HEK293 (cell line): Measurements from ENCODE around the gene SVOP.

Experiments used
- BCL11A ChIP-seq: fragments of 450-650 bp; formaldehyde crosslinking; IDR thresholded peaks from 2 replicates; pipeline ENCODE4 v1.5.1; 2016; ENCODE audit warnings: low read depth, missing biosample characterization, missing genetic modification characterization
- BCL11B ChIP-seq: fragments of 450-650 bp; formaldehyde crosslinking; IDR thresholded peaks from 2 replicates; pipeline ENCODE4 v1.5.1; 2016; ENCODE audit warnings: low read depth, missing biosample characterization, missing genetic modification characterization
- FEZF1 ChIP-seq: fragments of 450-650 bp; formaldehyde crosslinking; IDR thresholded peaks from 2 replicates; pipeline ENCODE4 v1.5.1; 2016; ENCODE audit warnings: missing biosample characterization, missing genetic modification characterization
- OVOL3 ChIP-seq: fragments of 450-650 bp; formaldehyde crosslinking; IDR thresholded peaks from 2 replicates; pipeline ENCODE4 v1.5.1; 2016; ENCODE audit warnings: missing biosample characterization, missing genetic modification characterization
- SETDB1 ChIP-seq: IDR thresholded peaks from one replicate; pipeline ENCODE4 v1.6.1; 2017; ENCODE audit warnings: mild to moderate bottlenecking, low read length, moderate library complexity, mixed read lengths; ENCODE audit not compliant: insufficient read length
- TCF7L2 ChIP-seq: IDR thresholded peaks from 2 replicates; pipeline ENCODE4 v1.6.1; 2011; ENCODE audit warnings: low read depth, mild to moderate bottlenecking, inconsistent platforms, low read length, moderate library complexity, borderline replicate concordance
- TRIM28 ChIP-seq: IDR thresholded peaks from 2 replicates; pipeline ENCODE4 v1.6.1; 2011; ENCODE audit warnings: low read length, control low read depth, borderline replicate concordance
- ZBTB7A ChIP-seq: fragments of 450-650 bp; formaldehyde crosslinking; IDR thresholded peaks from 2 replicates; pipeline ENCODE4 v1.5.1; 2016; ENCODE audit warnings: low read depth, missing biosample characterization, missing genetic modification characterization
- ZNF157 ChIP-seq: fragments of 450-650 bp; formaldehyde crosslinking; IDR thresholded peaks from 2 replicates; pipeline ENCODE4 v1.5.1; 2016; ENCODE audit warnings: missing biosample characterization, missing genetic modification characterization
- ZNF174 ChIP-seq: fragments of 450-650 bp; formaldehyde crosslinking; IDR thresholded peaks from 2 replicates; pipeline ENCODE4 v1.5.0; 2017; ENCODE audit warnings: missing biosample characterization, mild to moderate bottlenecking, missing genetic modification characterization
- ZNF2 ChIP-seq: fragments of 450-650 bp; formaldehyde crosslinking; IDR thresholded peaks from 2 replicates; pipeline ENCODE4 v1.5.1; 2016; ENCODE audit warnings: missing biosample characterization, missing genetic modification characterization
- ZNF211 ChIP-seq: fragments of 450-650 bp; formaldehyde crosslinking; IDR thresholded peaks from 2 replicates; pipeline ENCODE4 v1.5.1; 2016; ENCODE audit warnings: low read depth, missing biosample characterization, missing genetic modification characterization
- ZNF223 ChIP-seq: fragments of 450-650 bp; formaldehyde crosslinking; IDR thresholded peaks from 2 replicates; pipeline ENCODE4 v1.5.1; 2016; ENCODE audit warnings: missing biosample characterization, missing genetic modification characterization
- ZNF24 ChIP-seq: fragments of 450-650 bp; formaldehyde crosslinking; IDR thresholded peaks from 2 replicates; pipeline ENCODE4 v1.5.1; 2016; ENCODE audit warnings: missing biosample characterization, missing genetic modification characterization
- ZNF266 ChIP-seq: fragments of 450-650 bp; formaldehyde crosslinking; IDR thresholded peaks from 2 replicates; pipeline ENCODE4 v1.5.1; 2016; ENCODE audit warnings: missing biosample characterization, missing genetic modification characterization, low read depth
- ZNF292 ChIP-seq: fragments of 450-650 bp; formaldehyde crosslinking; IDR thresholded peaks from 2 replicates; pipeline ENCODE4 v1.5.1; 2016; ENCODE audit warnings: low read depth, missing biosample characterization, missing genetic modification characterization, borderline replicate concordance
- ZNF426 ChIP-seq: fragments of 450-650 bp; formaldehyde crosslinking; IDR thresholded peaks from 2 replicates; pipeline ENCODE4 v1.5.1; 2017; ENCODE audit warnings: missing biosample characterization, missing genetic modification characterization, mild to moderate bottlenecking, inconsistent platforms, moderate library complexity
- ZNF555 ChIP-seq: fragments of 450-650 bp; formaldehyde crosslinking; conservative IDR thresholded peaks from 2 replicates; pipeline ENCODE4 v1.5.1; 2017; ENCODE audit warnings: missing biosample characterization, mild to moderate bottlenecking, missing genetic modification characterization, inconsistent platforms
- ZNF571 ChIP-seq: fragments of 450-650 bp; formaldehyde crosslinking; IDR thresholded peaks from 2 replicates; pipeline ENCODE4 v1.5.0; 2017; ENCODE audit warnings: missing biosample characterization, missing genetic modification characterization
- ZNF624 ChIP-seq: fragments of 450-650 bp; formaldehyde crosslinking; IDR thresholded peaks from 2 replicates; pipeline ENCODE4 v1.5.1; 2017; ENCODE audit warnings: missing biosample characterization, missing genetic modification characterization
- ZNF670 ChIP-seq: fragments of 450-650 bp; formaldehyde crosslinking; IDR thresholded peaks from 2 replicates; pipeline ENCODE4 v1.5.1; 2016; ENCODE audit warnings: missing biosample characterization, missing genetic modification characterization, low read depth
- ZNF677 ChIP-seq: fragments of 450-650 bp; IDR thresholded peaks from 2 replicates; pipeline ENCODE4 v1.5.0; 2018; ENCODE audit warnings: missing biosample characterization, mild to moderate bottlenecking, missing genetic modification characterization, moderate library complexity
- ZNF837 ChIP-seq: fragments of 450-650 bp; formaldehyde crosslinking; IDR thresholded peaks from 2 replicates; pipeline ENCODE4 v1.5.1; 2016; ENCODE audit warnings: missing biosample characterization, missing genetic modification characterization
- TF ChIP-seq, protein P1 (sequence below): fragments of 450-650 bp; formaldehyde crosslinking; optimal IDR thresholded peaks from 2 replicates; pipeline ENCODE3; 2016; ENCODE audit warnings: missing biosample characterization, mild to moderate bottlenecking, missing genetic modification characterization
- TF ChIP-seq, protein P2 (sequence below): fragments of 450-650 bp; IDR thresholded peaks from 2 replicates; pipeline ENCODE4 v1.5.1; 2018; ENCODE audit warnings: missing biosample characterization, missing genetic modification characterization
- TF ChIP-seq, protein P3 (sequence below): fragments of 450-650 bp; formaldehyde crosslinking; IDR thresholded peaks from 2 replicates; pipeline ENCODE4 v1.5.1; 2017; ENCODE audit warnings: missing biosample characterization, missing genetic modification characterization
- TF ChIP-seq, protein P4 (sequence below): fragments of 450-650 bp; IDR thresholded peaks from 2 replicates; pipeline ENCODE4 v1.5.1; 2018; ENCODE audit warnings: missing biosample characterization, mild to moderate bottlenecking, missing genetic modification characterization
- TF ChIP-seq, protein P5 (sequence below): fragments of 450-650 bp; formaldehyde crosslinking; IDR thresholded peaks from 2 replicates; pipeline ENCODE4 v1.5.1; 2017; ENCODE audit warnings: missing biosample characterization, missing genetic modification characterization
- TF ChIP-seq, protein P6 (sequence below): fragments of 450-650 bp; formaldehyde crosslinking; IDR thresholded peaks from 2 replicates; pipeline ENCODE4 v1.5.1; 2016; ENCODE audit warnings: missing biosample characterization, missing genetic modification characterization
- TF ChIP-seq, protein P7 (sequence below): fragments of 450-650 bp; formaldehyde crosslinking; IDR thresholded peaks from 2 replicates; pipeline ENCODE4 v1.5.1; 2016; ENCODE audit warnings: missing biosample characterization, missing genetic modification characterization

SVOP gene

DNA sequence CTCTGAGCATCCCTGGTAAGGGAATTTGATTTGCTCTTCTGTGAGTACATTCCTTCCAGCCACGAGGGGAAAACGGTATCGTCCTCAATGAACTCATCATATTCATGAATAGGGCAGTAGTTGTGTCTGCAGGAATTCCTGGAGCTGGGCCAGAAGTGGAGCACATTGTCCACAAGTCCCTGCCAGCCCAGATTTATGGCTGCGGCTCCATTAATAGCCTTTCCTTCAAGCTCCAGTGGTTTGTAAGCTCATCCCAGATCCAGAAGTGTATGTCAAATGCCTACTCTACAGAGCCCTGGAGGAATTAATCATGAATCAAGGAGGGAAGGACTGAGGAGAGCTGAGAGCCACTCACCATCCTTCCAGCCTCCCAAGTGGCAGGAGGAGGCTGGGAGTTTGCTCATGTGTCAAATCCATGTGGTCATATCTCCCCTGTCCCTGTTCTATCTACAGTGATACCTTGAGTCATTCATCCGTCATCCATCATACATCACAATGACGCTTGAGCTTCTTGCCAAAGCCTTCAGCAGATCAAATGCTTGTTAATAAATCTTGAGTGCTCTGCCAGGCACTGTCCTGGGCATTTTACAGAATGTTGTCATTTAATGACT is 65.5 kb downstream of the SVOP start (continued):
- TF ChIP-seq, protein P1, sequence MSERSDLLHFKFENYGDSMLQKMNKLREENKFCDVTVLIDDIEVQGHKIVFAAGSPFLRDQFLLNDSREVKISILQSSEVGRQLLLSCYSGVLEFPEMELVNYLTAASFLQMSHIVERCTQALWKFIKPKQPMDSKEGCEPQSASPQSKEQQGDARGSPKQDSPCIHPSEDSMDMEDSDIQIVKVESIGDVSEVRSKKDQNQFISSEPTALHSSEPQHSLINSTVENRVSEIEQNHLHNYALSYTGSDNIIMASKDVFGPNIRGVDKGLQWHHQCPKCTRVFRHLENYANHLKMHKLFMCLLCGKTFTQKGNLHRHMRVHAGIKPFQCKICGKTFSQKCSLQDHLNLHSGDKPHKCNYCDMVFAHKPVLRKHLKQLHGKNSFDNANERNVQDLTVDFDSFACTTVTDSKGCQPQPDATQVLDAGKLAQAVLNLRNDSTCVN: no peak
- TF ChIP-seq, protein P2, sequence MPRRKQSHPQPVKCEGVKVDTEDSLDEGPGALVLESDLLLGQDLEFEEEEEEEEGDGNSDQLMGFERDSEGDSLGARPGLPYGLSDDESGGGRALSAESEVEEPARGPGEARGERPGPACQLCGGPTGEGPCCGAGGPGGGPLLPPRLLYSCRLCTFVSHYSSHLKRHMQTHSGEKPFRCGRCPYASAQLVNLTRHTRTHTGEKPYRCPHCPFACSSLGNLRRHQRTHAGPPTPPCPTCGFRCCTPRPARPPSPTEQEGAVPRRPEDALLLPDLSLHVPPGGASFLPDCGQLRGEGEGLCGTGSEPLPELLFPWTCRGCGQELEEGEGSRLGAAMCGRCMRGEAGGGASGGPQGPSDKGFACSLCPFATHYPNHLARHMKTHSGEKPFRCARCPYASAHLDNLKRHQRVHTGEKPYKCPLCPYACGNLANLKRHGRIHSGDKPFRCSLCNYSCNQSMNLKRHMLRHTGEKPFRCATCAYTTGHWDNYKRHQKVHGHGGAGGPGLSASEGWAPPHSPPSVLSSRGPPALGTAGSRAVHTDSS (tag by site-specific recombination): no peak
- TF ChIP-seq ZNF2 (tag by site-specific recombination) (no peak), ZNF24 (tag by site-specific recombination) (0 out of 2 replicates have a peak, but pooled peaks have one; percentile 42), ZNF223 (tag by site-specific recombination) (no peak), ZNF292 (tag by site-specific recombination) (no peak), BCL11A (tag by site-specific recombination) (no peak), OVOL3 (tag by site-specific recombination) (no peak), ZNF174 (tag by site-specific recombination) (no peak), ZNF266 (tag by site-specific recombination) (no peak), FEZF1 (tag by site-specific recombination) (peak; percentile 54), ZNF555 (tag by site-specific recombination) (no peak), ZNF837 (no peak), ZNF157 (tag by site-specific recombination) (no peak), BCL11B (tag by site-specific recombination) (no peak), ZNF670 (tag by site-specific recombination) (no peak), ZNF624 (no peak), ZNF677 (tag by site-specific recombination) (no peak), ZNF426 (tag by site-specific recombination) (no peak), ZNF571 (tag by site-specific recombination) (no peak), TCF7L2 (no peak), SETDB1 (no peak), ZBTB7A (tag by site-specific recombination) (no peak), ZNF211 (no peak), TRIM28 (peak; percentile 26; the same call in 1 of the 2 replicates)
- TF ChIP-seq, protein P3, sequence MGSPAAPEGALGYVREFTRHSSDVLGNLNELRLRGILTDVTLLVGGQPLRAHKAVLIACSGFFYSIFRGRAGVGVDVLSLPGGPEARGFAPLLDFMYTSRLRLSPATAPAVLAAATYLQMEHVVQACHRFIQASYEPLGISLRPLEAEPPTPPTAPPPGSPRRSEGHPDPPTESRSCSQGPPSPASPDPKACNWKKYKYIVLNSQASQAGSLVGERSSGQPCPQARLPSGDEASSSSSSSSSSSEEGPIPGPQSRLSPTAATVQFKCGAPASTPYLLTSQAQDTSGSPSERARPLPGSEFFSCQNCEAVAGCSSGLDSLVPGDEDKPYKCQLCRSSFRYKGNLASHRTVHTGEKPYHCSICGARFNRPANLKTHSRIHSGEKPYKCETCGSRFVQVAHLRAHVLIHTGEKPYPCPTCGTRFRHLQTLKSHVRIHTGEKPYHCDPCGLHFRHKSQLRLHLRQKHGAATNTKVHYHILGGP (tag by site-specific recombination): no peak
- TF ChIP-seq, protein P4, sequence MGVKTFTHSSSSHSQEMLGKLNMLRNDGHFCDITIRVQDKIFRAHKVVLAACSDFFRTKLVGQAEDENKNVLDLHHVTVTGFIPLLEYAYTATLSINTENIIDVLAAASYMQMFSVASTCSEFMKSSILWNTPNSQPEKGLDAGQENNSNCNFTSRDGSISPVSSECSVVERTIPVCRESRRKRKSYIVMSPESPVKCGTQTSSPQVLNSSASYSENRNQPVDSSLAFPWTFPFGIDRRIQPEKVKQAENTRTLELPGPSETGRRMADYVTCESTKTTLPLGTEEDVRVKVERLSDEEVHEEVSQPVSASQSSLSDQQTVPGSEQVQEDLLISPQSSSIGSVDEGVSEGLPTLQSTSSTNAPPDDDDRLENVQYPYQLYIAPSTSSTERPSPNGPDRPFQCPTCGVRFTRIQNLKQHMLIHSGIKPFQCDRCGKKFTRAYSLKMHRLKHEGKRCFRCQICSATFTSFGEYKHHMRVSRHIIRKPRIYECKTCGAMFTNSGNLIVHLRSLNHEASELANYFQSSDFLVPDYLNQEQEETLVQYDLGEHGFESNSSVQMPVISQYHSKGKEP (tag by site-specific recombination): no peak; the same call in 1 of the 2 replicates
- TF ChIP-seq, protein P5, sequence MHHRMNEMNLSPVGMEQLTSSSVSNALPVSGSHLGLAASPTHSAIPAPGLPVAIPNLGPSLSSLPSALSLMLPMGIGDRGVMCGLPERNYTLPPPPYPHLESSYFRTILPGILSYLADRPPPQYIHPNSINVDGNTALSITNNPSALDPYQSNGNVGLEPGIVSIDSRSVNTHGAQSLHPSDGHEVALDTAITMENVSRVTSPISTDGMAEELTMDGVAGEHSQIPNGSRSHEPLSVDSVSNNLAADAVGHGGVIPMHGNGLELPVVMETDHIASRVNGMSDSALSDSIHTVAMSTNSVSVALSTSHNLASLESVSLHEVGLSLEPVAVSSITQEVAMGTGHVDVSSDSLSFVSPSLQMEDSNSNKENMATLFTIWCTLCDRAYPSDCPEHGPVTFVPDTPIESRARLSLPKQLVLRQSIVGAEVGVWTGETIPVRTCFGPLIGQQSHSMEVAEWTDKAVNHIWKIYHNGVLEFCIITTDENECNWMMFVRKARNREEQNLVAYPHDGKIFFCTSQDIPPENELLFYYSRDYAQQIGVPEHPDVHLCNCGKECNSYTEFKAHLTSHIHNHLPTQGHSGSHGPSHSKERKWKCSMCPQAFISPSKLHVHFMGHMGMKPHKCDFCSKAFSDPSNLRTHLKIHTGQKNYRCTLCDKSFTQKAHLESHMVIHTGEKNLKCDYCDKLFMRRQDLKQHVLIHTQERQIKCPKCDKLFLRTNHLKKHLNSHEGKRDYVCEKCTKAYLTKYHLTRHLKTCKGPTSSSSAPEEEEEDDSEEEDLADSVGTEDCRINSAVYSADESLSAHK (tag by site-specific recombination): no peak
- TF ChIP-seq, protein P6, sequence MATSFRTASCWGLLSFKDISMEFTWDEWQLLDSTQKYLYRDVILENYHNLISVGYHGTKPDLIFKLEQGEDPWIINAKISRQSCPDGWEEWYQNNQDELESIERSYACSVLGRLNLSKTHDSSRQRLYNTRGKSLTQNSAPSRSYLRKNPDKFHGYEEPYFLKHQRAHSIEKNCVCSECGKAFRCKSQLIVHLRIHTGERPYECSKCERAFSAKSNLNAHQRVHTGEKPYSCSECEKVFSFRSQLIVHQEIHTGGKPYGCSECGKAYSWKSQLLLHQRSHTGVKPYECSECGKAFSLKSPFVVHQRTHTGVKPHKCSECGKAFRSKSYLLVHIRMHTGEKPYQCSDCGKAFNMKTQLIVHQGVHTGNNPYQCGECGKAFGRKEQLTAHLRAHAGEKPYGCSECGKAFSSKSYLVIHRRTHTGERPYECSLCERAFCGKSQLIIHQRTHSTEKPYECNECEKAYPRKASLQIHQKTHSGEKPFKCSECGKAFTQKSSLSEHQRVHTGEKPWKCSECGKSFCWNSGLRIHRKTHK (tag by site-specific recombination): no peak
- TF ChIP-seq, protein P7, sequence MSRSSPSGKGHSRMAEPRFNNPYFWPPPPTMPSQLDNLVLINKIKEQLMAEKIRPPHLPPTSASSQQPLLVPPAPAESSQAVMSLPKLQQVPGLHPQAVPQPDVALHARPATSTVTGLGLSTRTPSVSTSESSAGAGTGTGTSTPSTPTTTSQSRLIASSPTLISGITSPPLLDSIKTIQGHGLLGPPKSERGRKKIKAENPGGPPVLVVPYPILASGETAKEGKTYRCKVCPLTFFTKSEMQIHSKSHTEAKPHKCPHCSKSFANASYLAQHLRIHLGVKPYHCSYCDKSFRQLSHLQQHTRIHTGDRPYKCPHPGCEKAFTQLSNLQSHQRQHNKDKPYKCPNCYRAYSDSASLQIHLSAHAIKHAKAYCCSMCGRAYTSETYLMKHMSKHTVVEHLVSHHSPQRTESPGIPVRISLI (tag by site-specific recombination): no peak
